ENCODE measurements around the gene PSMA1. TPM values are rescaled to one million over a fixed set of nuclear protein-coding genes. Genes with fewer than 3 reads are reported as not detected.

Gene PSMA1
- total RNA-seq, 1 donor from 2014 or later = 164 TPM

DNA sequence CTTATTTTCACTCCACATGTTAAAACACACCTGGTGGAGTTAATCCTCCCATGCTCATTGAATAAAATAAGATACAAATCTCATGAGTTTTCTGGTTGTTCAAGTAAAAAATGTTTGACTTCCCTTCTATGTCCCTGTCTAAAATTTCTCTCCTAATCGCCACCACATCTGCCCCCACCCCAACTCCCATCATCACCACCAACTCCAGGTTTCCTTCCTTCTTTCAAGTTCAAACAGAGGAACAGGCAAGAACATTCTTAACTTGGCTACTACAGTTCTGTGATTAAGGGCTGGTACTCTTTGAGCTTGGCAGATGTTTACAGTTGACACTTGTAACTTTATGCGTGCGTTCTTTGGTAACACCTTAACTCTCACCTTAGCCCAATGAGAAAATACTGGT, 9.1 kb upstream of the PSMA1 start:
- H3K4me2 ChIP-seq (ENCODE audit: low read length) = no peak overlapping the region
- H3K36me3 Mint-ChIP-seq (ENCODE audit: low read depth, unreplicated experiment) = no peaks in the 10 kb centered on the region
- FAIRE-seq (no peak), DNase-seq (ENCODE audit: low read depth) (no peak)
- no peaks in the 10 kb centered on the region for H4K20me1 ChIP-seq (ENCODE audit: insufficient read depth, low read length)
- no peak overlapping the region for H3K27ac ChIP-seq (ENCODE audit: low read depth, low read length)
- H3K4me1 ChIP-seq (ENCODE audit: insufficient read depth, low read length) = no peaks in the 10 kb centered on the region
- H3K36me3 ChIP-seq (ENCODE audit: insufficient read depth, low read length) = no peaks in the 10 kb centered on the region
- H3K79me2 ChIP-seq (ENCODE audit: insufficient read depth, low read length) = no peaks in the 10 kb centered on the region
- H3K9me3 ChIP-seq (ENCODE audit: insufficient read depth, low read depth, low read length) = no peaks in the 10 kb centered on the region
- no peaks in the 10 kb centered on the region for H3K27me3 ChIP-seq (ENCODE audit: insufficient read depth, low read length)
- peaks cover 9% of the 10 kb centered on the region for H3K4me1 Mint-ChIP-seq (ENCODE audit: low read depth, unreplicated experiment)
- H2AFZ ChIP-seq (ENCODE audit: low read depth, low read length) = no peak overlapping the region
- H3K9me3 Mint-ChIP-seq (ENCODE audit: unreplicated experiment) = no peaks in the 10 kb centered on the region
- no peak overlapping the region for H3K4me3 ChIP-seq (ENCODE audit: insufficient read depth, low read depth, low read length)
- TF ChIP-seq, protein P1, sequence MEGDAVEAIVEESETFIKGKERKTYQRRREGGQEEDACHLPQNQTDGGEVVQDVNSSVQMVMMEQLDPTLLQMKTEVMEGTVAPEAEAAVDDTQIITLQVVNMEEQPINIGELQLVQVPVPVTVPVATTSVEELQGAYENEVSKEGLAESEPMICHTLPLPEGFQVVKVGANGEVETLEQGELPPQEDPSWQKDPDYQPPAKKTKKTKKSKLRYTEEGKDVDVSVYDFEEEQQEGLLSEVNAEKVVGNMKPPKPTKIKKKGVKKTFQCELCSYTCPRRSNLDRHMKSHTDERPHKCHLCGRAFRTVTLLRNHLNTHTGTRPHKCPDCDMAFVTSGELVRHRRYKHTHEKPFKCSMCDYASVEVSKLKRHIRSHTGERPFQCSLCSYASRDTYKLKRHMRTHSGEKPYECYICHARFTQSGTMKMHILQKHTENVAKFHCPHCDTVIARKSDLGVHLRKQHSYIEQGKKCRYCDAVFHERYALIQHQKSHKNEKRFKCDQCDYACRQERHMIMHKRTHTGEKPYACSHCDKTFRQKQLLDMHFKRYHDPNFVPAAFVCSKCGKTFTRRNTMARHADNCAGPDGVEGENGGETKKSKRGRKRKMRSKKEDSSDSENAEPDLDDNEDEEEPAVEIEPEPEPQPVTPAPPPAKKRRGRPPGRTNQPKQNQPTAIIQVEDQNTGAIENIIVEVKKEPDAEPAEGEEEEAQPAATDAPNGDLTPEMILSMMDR (IDR thresholded peaks at IDR 0.05; ENCODE audit: insufficient read depth, low read depth, low read length) = no peak
- no peak for TF ChIP-seq EZH2 (IDR thresholded peaks at IDR 0.05; ENCODE audit: insufficient read depth, low read length)
- no peaks in the 10 kb centered on the region for H3K27me3 Mint-ChIP-seq (ENCODE audit: low read depth, unreplicated experiment)
- H3K4me3 Mint-ChIP-seq (ENCODE audit: unreplicated experiment) = no peak overlapping the region
- no peak overlapping the region for H3K9ac ChIP-seq (ENCODE audit: low read length)
- H3K27ac Mint-ChIP-seq (ENCODE audit: unreplicated experiment) = no peak overlapping the region

DNA sequence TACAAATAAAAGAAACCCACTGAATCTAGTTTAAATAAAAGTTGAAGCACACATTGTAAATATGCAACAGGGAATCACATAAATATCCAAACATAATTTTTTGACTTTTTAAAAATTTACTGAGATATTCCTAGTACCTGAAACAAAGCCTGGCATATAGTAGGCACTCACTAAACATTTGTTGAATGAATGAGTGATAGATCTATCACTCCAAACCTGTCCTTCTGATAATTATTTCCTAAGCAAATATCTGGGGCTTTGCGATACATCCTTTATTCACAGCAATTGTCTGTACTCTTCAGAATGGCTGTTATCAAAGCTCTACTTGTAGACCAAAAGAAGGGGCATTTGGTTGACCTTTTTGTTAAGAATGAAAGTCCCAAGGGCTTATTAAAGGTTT, 2.6 kb upstream of the PSMA1 start:
- Histone ChIP-seq H4K20me1 (ENCODE audit: insufficient read depth, low read length) (peaks cover 13% of the 10 kb centered on the region), H3K79me2 (ENCODE audit: insufficient read depth, low read length) (peaks cover 23% of the 10 kb centered on the region), H3K9ac (ENCODE audit: low read length) (no peak overlapping the region), H2AFZ (ENCODE audit: low read depth, low read length) (no peak overlapping the region), H3K27me3 (ENCODE audit: insufficient read depth, low read length) (no peaks in the 10 kb centered on the region), H3K27ac (ENCODE audit: low read depth, low read length) (no peak overlapping the region), H3K36me3 (ENCODE audit: insufficient read depth, low read length) (peaks cover 4% of the 10 kb centered on the region), H3K4me1 (ENCODE audit: insufficient read depth, low read length) (peaks cover 5% of the 10 kb centered on the region), H3K4me2 (ENCODE audit: low read length) (no peak overlapping the region), H3K4me3 (ENCODE audit: insufficient read depth, low read depth, low read length) (no peak overlapping the region), H3K9me3 (ENCODE audit: insufficient read depth, low read depth, low read length) (no peaks in the 10 kb centered on the region)
- no peak for TF ChIP-seq EZH2 (IDR thresholded peaks at IDR 0.05; ENCODE audit: insufficient read depth, low read length)
- TF ChIP-seq, protein P1 (IDR thresholded peaks at IDR 0.05; ENCODE audit: insufficient read depth, low read depth, low read length) = no peak
- Mint-ChIP-seq H3K4me3 (ENCODE audit: unreplicated experiment) (no peak overlapping the region), H3K36me3 (ENCODE audit: low read depth, unreplicated experiment) (peaks cover 1% of the 10 kb centered on the region), H3K27ac (ENCODE audit: unreplicated experiment) (no peak overlapping the region), H3K4me1 (ENCODE audit: low read depth, unreplicated experiment) (peaks cover 8% of the 10 kb centered on the region), H3K9me3 (ENCODE audit: unreplicated experiment) (no peaks in the 10 kb centered on the region), H3K27me3 (ENCODE audit: low read depth, unreplicated experiment) (no peaks in the 10 kb centered on the region)
- FAIRE-seq (no peak), DNase-seq (ENCODE audit: low read depth) (no peak)

DNA sequence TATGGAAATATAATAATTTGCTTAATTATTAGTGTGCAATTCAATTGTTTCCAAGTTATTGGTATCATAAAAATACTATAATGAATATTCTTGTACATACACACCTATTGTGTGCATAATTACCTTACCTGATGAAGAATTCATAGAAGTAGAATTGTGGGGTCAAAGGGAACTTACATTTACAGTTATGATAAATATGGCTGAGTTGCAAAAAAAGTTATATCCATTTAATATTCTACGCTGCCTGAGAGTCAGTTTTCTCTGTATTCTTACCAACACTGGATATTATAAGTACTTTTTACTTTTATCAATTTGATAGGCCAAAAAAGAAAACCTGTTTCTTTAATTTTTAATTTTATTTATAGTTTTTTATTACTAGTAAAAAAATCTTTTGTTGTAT, 2.1 kb upstream of the PSMA1 start:
- Mint-ChIP-seq H3K27me3 (ENCODE audit: low read depth, unreplicated experiment) (no peaks in the 10 kb centered on the region), H3K36me3 (ENCODE audit: low read depth, unreplicated experiment) (peaks cover 1% of the 10 kb centered on the region), H3K4me3 (ENCODE audit: unreplicated experiment) (no peak overlapping the region), H3K4me1 (ENCODE audit: low read depth, unreplicated experiment) (peaks cover 8% of the 10 kb centered on the region), H3K27ac (ENCODE audit: unreplicated experiment) (no peak overlapping the region), H3K9me3 (ENCODE audit: unreplicated experiment) (no peaks in the 10 kb centered on the region)
- Histone ChIP-seq H4K20me1 (ENCODE audit: insufficient read depth, low read length) (peaks cover 13% of the 10 kb centered on the region), H3K4me2 (ENCODE audit: low read length) (no peak overlapping the region), H3K4me1 (ENCODE audit: insufficient read depth, low read length) (peaks cover 5% of the 10 kb centered on the region), H2AFZ (ENCODE audit: low read depth, low read length) (no peak overlapping the region), H3K4me3 (ENCODE audit: insufficient read depth, low read depth, low read length) (no peak overlapping the region), H3K9me3 (ENCODE audit: insufficient read depth, low read depth, low read length) (no peaks in the 10 kb centered on the region), H3K9ac (ENCODE audit: low read length) (no peak overlapping the region), H3K79me2 (ENCODE audit: insufficient read depth, low read length) (peaks cover 28% of the 10 kb centered on the region), H3K27me3 (ENCODE audit: insufficient read depth, low read length) (no peaks in the 10 kb centered on the region), H3K36me3 (ENCODE audit: insufficient read depth, low read length) (peaks cover 8% of the 10 kb centered on the region), H3K27ac (ENCODE audit: low read depth, low read length) (no peak overlapping the region)
- TF ChIP-seq EZH2 (IDR thresholded peaks at IDR 0.05; ENCODE audit: insufficient read depth, low read length) = no peak
- TF ChIP-seq, protein P1 (IDR thresholded peaks at IDR 0.05; ENCODE audit: insufficient read depth, low read depth, low read length) = no peak
- DNase-seq (ENCODE audit: low read depth) (no peak), FAIRE-seq (no peak)

Measured in astrocyte (in vitro differentiated cells and primary cell).